HCT116 (cell line): Measurements from ENCODE around the gene ST14. TPM values are rescaled to one million over a fixed set of nuclear protein-coding genes. Genes with fewer than 3 reads are reported as not detected.

Experiments used
- ATAC-seq: fragments of 200-7000 bp; cut with Tn5 transposase; 2 replicates; pipeline ENCODE4 v1.9.1; 2020; ENCODE audit warnings: mild to moderate bottlenecking, moderate library complexity
- BruUV-seq: library from RNA; stranded (reverse); fragments of 400-500 nt; replicated peaks from 2 replicates; lab custom pipeline; 2021; lab: Mats Ljungman, UMichigan
- CTCF ChIA-PET: fragments of 300-600 bp; sonication (Branson Sonifier 250); formaldehyde crosslinking; loops from one replicate; lab custom pipeline; 2021; ENCODE audit warnings: antibody characterized with exemption; lab: Charles Lee
- POLR2A ChIA-PET: fragments of 300-600, 350-600 bp; sonication (Branson Sonifier 250); formaldehyde crosslinking; loops from one replicate; lab custom pipeline; 2021; ENCODE audit warnings: antibody characterized with exemption; lab: Charles Lee
- RAD21 ChIA-PET, 2 experiments: fragments of 300-600 bp; sonication (Branson Sonifier 250); formaldehyde crosslinking; loops; one replicate each; lab custom pipeline; 2023; ENCODE audit warnings: low total read pairs in 2 of 2; ENCODE audit not compliant: uncharacterized antibody in 2 of 2, unreplicated experiment in 2 of 2, low non-redundant PET in 1 of 2; lab: Charles Lee
- DNase-seq: peaks from one replicate; pipeline ENCODE4 v3.0.0-alpha.2; 2010; ENCODE audit warnings: low read depth, low spot score
- H2AFZ ChIP-seq: fragments of 200-600 bp; shearing (Covaris generic), sonication (generic); 2 replicates; pipeline ENCODE4 v1.6.1; 2017; ENCODE audit warnings: low read depth, mixed run types, mixed read lengths, antibody characterized with exemption, low read length; ENCODE audit not compliant: poor library complexity, severe bottlenecking
- H3K27ac ChIP-seq: 2 replicates; pipeline ENCODE4 v1.5.1; 2012; ENCODE audit warnings: low read depth, low read length
- H3K27me3 ChIP-seq: fragments of 200-600 bp; sonication (generic); 2 replicates; pipeline ENCODE4 v1.6.1; 2016; ENCODE audit warnings: mixed run types, low read length, mixed read lengths; ENCODE audit not compliant: insufficient read depth
- H3K36me3 ChIP-seq, 2 experiments: fragments of 200-500 bp in 1 of 2; fragments of 200-600 bp in 1 of 2; sonication (Bioruptor generic) in 1 of 2; sonication (generic) in 1 of 2; 2 replicates each; pipeline versions ENCODE4 v1.5.1 to v1.6.1; 2014 to 2016; ENCODE audit warnings: low read length in 2 of 2, inconsistent platforms in 1 of 2, mixed read lengths in 1 of 2, mixed run types in 1 of 2; ENCODE audit not compliant: insufficient read depth in 2 of 2, control insufficient read depth in 1 of 2
- H3K4me1 ChIP-seq, 2 experiments: fragments of 200-600 bp in 1 of 2; sonication (generic) in 1 of 2; 2 replicates each; pipeline versions ENCODE4 v1.5.1 to v1.6.1; 2012 to 2017; ENCODE audit warnings: low read length in 2 of 2, inconsistent platforms in 1 of 2, mild to moderate bottlenecking in 1 of 2, mixed read lengths in 1 of 2, mixed run types in 1 of 2, moderate library complexity in 1 of 2; ENCODE audit not compliant: insufficient read depth in 2 of 2, control insufficient read depth in 1 of 2
- H3K4me2 ChIP-seq: fragments of 200-600 bp; sonication (generic); 2 replicates; pipeline ENCODE4 v1.6.1; 2017; ENCODE audit warnings: mixed run types, low read length, mixed read lengths
- H3K4me3 ChIP-seq, 2 experiments: fragments of 200-600 bp in 1 of 2; sonication (generic) in 1 of 2; replicated peaks in 1 of 2; 2 replicates each; pipeline ENCODE4 v1.5.1; 2011 to 2016; ENCODE audit warnings: low read length in 2 of 2, control low read depth in 1 of 2, low read depth in 1 of 2, mild to moderate bottlenecking in 1 of 2, mixed read lengths in 1 of 2, mixed run types in 1 of 2
- H3K79me2 ChIP-seq: fragments of 200-600 bp; sonication (generic); 2 replicates; pipeline ENCODE4 v1.6.1; 2017; ENCODE audit warnings: mild to moderate bottlenecking, mixed run types, low read length, moderate library complexity, mixed read lengths; ENCODE audit not compliant: insufficient read depth
- H3K9ac ChIP-seq: fragments of 200-600 bp; sonication (generic); 2 replicates; pipeline ENCODE4 v1.6.1; 2016; ENCODE audit warnings: low read length, mixed read lengths
- H3K9me2 ChIP-seq: fragments of 200-600 bp; sonication (generic), shearing (Covaris generic); 2 replicates; pipeline ENCODE4 v1.6.1; 2017; ENCODE audit warnings: mixed run types, mild to moderate bottlenecking, moderate library complexity; ENCODE audit not compliant: insufficient read depth
- H3K9me3 ChIP-seq, 2 experiments: fragments of 200-500 bp in 1 of 2; fragments of 200-600 bp in 1 of 2; sonication (Bioruptor generic) in 1 of 2; sonication (generic) in 1 of 2; 2 replicates each; pipeline ENCODE4 v1.6.1; 2014 to 2017; ENCODE audit warnings: low read length in 2 of 2, mixed read lengths in 2 of 2, inconsistent platforms in 1 of 2, low read depth in 1 of 2, mild to moderate bottlenecking in 1 of 2, mixed run types in 1 of 2, moderate library complexity in 1 of 2; ENCODE audit not compliant: control insufficient read depth in 1 of 2, insufficient read depth in 1 of 2
- H4K20me1 ChIP-seq: fragments of 200-600 bp; sonication (generic), shearing (Covaris generic); 2 replicates; pipeline ENCODE4 v1.6.1; 2017; ENCODE audit warnings: mixed run types, mild to moderate bottlenecking, moderate library complexity; ENCODE audit not compliant: insufficient read depth
- CBX3 ChIP-seq: IDR thresholded peaks from 2 replicates; pipeline ENCODE4 v1.6.1; 2012; ENCODE audit warnings: low read depth
- CEBPB ChIP-seq: IDR thresholded peaks from 2 replicates; pipeline ENCODE4 v1.6.1; 2012; ENCODE audit warnings: low read depth
- EGR1 ChIP-seq: IDR thresholded peaks from 2 replicates; pipeline ENCODE4 v1.6.1; 2012; ENCODE audit warnings: low read depth
- ELF1 ChIP-seq: IDR thresholded peaks from 2 replicates; pipeline ENCODE4 v1.6.1; 2012; ENCODE audit warnings: low read depth, borderline replicate concordance
- EZH2 ChIP-seq: fragments of 200-600 bp; sonication (generic); IDR thresholded peaks from 2 replicates; pipeline ENCODE4 v1.6.1; 2017; ENCODE audit warnings: antibody characterized with exemption, mixed run types
- EZH2phosphoT487 ChIP-seq: fragments of 200-600 bp; IDR thresholded peaks from 2 replicates; pipeline ENCODE4 v1.6.1; 2018; ENCODE audit warnings: antibody characterized with exemption, borderline replicate concordance
- FOSL1 ChIP-seq: IDR thresholded peaks from 2 replicates; pipeline ENCODE4 v1.6.1; 2012; ENCODE audit warnings: low read depth
- JUND ChIP-seq: IDR thresholded peaks from 2 replicates; pipeline ENCODE4 v1.6.1; 2012
- POLR2A ChIP-seq: IDR thresholded peaks from 2 replicates; pipeline ENCODE4 v1.7.0; 2011; ENCODE audit warnings: borderline replicate concordance; ENCODE audit not compliant: insufficient read depth, insufficient read length; ENCODE audit errors: extremely low read depth
- SIN3A ChIP-seq: IDR thresholded peaks from 2 replicates; pipeline ENCODE4 v1.6.1; 2012; ENCODE audit warnings: low read depth
- SP1 ChIP-seq: IDR thresholded peaks from 2 replicates; pipeline ENCODE4 v1.6.1; 2012; ENCODE audit warnings: low read depth
- SRF ChIP-seq: IDR thresholded peaks from 2 replicates; pipeline ENCODE4 v1.6.1; 2012; ENCODE audit warnings: low read depth
- TCF7L2 ChIP-seq: IDR thresholded peaks from 2 replicates; pipeline ENCODE4 v1.7.0; 2011; ENCODE audit warnings: borderline replicate concordance, inconsistent platforms; ENCODE audit not compliant: insufficient read depth, insufficient read length; ENCODE audit errors: extremely low read depth
- YY1 ChIP-seq: IDR thresholded peaks from 2 replicates; pipeline ENCODE4 v1.6.1; 2011; ENCODE audit warnings: low read length, low read depth, moderate library complexity, mild to moderate bottlenecking; ENCODE audit not compliant: insufficient replicate concordance; ENCODE audit errors: extremely low read depth
- ZNF274 ChIP-seq: fragments of 200-500 bp; sonication (Bioruptor generic); IDR thresholded peaks from 2 replicates; pipeline ENCODE4 v1.6.1; 2014; ENCODE audit warnings: mild to moderate bottlenecking, low read depth, low read length, inconsistent platforms
- intact Hi-C: fragments of 100-400 bp; cut with micrococcal nuclease; formaldehyde crosslinking; loops from 2 replicates; pipeline ENCODE4 v1.10.0; 2022
- total RNA-seq: library from RNA; stranded (reverse); gene quantifications from one replicate; pipeline ENCODE4 v1.2.1, GENCODE V29; 2021; ENCODE audit not compliant: unreplicated experiment
- TF ChIP-seq, protein P1 (sequence below): IDR thresholded peaks from 2 replicates; pipeline ENCODE4 v1.6.1; 2012; ENCODE audit warnings: low read depth
- TF ChIP-seq, protein P2 (sequence below): IDR thresholded peaks from 2 replicates; pipeline ENCODE4 v1.6.1; 2011; ENCODE audit warnings: mild to moderate bottlenecking, low read length, moderate library complexity; ENCODE audit not compliant: insufficient replicate concordance; ENCODE audit errors: extremely low read depth

ST14 gene
- total RNA-seq, 1 experiment from 2014 or later, result 107 TPM

- CTCF ChIA-PET, result no interaction called here
- Histone ChIP-seq H3K4me2 (no peak overlapping the region), H3K4me3 (no peak overlapping the region), H3K9ac (no peak overlapping the region), H3K4me1 (peaks cover 0 to 6% of the 10 kb centered on the region in 2 experiments; a peak in 1 of 4 replicates), H3K9me3 (no peaks in the 10 kb centered on the region), H2AFZ (no peak overlapping the region), H3K9me2 (no peaks in the 10 kb centered on the region), H3K27ac (no peak overlapping the region), H3K79me2 (no peaks in the 10 kb centered on the region), H3K27me3 (no peaks in the 10 kb centered on the region), H4K20me1 (no peaks in the 10 kb centered on the region; the same call in 1 of the 2 replicates), H3K36me3 (no peaks in the 10 kb centered on the region; a peak in 1 of 4 replicates)
- DNase-seq, result no peak
- no TSS peak for BruUV-seq
- RAD21 ChIA-PET, result no interaction called here
- TF ChIP-seq CBX3 (no peak), JUND (no peak), SRF (no peak), YY1 (no peak), EZH2 (no peak), EZH2phosphoT487 (no peak), POLR2A (no peak), SP1 (no peak), SIN3A (no peak), FOSL1 (no peak), ELF1 (no peak), ZNF274 (no peak), TCF7L2 (no peak), CEBPB (no peak), EGR1 (no peak)
- TF ChIP-seq, protein P1, sequence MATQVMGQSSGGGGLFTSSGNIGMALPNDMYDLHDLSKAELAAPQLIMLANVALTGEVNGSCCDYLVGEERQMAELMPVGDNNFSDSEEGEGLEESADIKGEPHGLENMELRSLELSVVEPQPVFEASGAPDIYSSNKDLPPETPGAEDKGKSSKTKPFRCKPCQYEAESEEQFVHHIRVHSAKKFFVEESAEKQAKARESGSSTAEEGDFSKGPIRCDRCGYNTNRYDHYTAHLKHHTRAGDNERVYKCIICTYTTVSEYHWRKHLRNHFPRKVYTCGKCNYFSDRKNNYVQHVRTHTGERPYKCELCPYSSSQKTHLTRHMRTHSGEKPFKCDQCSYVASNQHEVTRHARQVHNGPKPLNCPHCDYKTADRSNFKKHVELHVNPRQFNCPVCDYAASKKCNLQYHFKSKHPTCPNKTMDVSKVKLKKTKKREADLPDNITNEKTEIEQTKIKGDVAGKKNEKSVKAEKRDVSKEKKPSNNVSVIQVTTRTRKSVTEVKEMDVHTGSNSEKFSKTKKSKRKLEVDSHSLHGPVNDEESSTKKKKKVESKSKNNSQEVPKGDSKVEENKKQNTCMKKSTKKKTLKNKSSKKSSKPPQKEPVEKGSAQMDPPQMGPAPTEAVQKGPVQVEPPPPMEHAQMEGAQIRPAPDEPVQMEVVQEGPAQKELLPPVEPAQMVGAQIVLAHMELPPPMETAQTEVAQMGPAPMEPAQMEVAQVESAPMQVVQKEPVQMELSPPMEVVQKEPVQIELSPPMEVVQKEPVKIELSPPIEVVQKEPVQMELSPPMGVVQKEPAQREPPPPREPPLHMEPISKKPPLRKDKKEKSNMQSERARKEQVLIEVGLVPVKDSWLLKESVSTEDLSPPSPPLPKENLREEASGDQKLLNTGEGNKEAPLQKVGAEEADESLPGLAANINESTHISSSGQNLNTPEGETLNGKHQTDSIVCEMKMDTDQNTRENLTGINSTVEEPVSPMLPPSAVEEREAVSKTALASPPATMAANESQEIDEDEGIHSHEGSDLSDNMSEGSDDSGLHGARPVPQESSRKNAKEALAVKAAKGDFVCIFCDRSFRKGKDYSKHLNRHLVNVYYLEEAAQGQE, result no peak
- TF ChIP-seq, protein P2, sequence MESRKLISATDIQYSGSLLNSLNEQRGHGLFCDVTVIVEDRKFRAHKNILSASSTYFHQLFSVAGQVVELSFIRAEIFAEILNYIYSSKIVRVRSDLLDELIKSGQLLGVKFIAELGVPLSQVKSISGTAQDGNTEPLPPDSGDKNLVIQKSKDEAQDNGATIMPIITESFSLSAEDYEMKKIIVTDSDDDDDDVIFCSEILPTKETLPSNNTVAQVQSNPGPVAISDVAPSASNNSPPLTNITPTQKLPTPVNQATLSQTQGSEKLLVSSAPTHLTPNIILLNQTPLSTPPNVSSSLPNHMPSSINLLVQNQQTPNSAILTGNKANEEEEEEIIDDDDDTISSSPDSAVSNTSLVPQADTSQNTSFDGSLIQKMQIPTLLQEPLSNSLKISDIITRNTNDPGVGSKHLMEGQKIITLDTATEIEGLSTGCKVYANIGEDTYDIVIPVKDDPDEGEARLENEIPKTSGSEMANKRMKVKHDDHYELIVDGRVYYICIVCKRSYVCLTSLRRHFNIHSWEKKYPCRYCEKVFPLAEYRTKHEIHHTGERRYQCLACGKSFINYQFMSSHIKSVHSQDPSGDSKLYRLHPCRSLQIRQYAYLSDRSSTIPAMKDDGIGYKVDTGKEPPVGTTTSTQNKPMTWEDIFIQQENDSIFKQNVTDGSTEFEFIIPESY, result no peak
- ATAC-seq, result no peak
- intact Hi-C loops, result loop anchor here (10.0 kb wide), 1 partner anchor 684 kb away; no protein-coding TSS in a partner anchor
- POLR2A ChIA-PET, result no interaction called here
Observed at GRCh38 chr11:130211144-130211543, 51.6 kb downstream of the ST14 start.
